GM19238 (cell line): ENCODE measurements around the gene TOP1.
A peak's percentile ranks its signal among the peaks of the same experiment; 100 is the strongest.

ENCODE experiments used
- DNase-seq: peaks from one replicate; pipeline ENCODE4 v3.0.0; 2011; ENCODE audit warnings: low spot score; ENCODE audit not compliant: insufficient read length

The TOP1 gene

GRCh38 chr20:41028359-41029149, at the start of gene TOP1:
TSS of gene TOP1 (plus strand) at chr20:41028822. CDS start at chr20:41029068, 246 bp downstream.
- peak; percentile 98 for DNase-seq

GRCh38 chr20:40979247-40979646, 49.4 kb upstream of the TOP1 start:
- no peak for DNase-seq

GRCh38 chr20:40980106-40980827, 48.4 kb upstream of the TOP1 start:
- no peak for DNase-seq

- DNase-seq = no peak
Measured at GRCh38 chr20:40980828-40981310, 47.8 kb upstream of the TOP1 start.

- no peak for DNase-seq
Measured at GRCh38 chr20:40982415-40983145, 46.0 kb upstream of the TOP1 start.

DNA sequence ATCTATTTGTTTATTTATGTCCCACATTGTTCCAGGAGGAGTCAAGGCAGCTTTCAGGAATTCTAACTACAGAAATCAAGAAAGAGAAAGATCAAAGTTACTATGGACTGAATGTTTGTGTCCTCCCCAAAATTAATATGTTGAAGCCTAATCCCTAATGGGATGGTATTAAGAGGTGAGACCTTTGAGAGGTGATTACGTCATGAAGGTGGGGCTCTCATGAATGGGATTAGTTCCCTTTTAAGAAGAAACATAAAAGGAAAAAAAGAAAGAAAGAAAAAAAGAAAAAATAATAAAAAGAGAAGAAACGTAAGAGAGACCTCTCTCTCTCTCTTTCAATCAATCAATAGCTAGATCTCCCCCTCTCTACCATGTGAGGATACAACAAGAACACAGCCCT, 44.7 kb upstream of the TOP1 start:
- DNase-seq = no peak

- no peak for DNase-seq
Measured at GRCh38 chr20:40984496-40984895, 44.1 kb upstream of the TOP1 start.

- DNase-seq = no peak
Measured at GRCh38 chr20:40986774-40987173, 41.8 kb upstream of the TOP1 start.

- peak; percentile 59 for DNase-seq
Measured at GRCh38 chr20:40990542-40991120, 38.0 kb upstream of the TOP1 start.

DNA sequence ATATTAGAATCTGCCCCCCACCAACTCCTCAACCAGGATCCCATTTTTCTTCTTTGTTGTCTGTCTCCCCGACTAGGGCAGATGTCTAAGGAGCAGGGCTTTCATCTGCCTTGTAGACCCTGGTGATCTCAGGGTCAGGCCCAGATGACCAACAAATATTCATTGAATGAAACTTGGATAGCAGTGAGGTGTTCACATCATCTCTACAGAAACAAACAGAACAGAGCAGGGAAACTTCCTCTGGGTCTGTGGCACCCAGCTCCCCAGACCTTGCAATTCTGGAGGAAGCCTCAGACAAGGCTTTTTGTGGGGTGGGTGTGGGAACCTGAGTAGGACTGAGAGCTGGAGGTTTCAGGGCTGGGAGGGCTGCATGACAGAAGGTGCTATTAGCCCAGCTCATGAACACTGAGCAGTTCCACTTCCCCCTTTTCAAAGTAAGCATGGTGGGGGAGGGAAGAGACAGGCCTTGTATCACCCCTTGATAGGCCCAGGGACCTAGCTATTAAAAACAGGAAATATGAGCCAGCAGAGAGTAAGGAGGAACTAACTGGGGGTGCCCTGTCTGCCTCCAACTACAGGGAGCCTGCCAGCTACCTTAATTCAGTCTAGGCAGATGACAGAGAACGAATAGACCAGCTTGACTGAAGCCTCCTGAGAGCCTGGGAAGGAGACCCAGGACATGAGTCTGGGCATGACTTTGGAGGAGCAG, 37.3 kb upstream of the TOP1 start:
- DNase-seq = peak; percentile 78

DNA sequence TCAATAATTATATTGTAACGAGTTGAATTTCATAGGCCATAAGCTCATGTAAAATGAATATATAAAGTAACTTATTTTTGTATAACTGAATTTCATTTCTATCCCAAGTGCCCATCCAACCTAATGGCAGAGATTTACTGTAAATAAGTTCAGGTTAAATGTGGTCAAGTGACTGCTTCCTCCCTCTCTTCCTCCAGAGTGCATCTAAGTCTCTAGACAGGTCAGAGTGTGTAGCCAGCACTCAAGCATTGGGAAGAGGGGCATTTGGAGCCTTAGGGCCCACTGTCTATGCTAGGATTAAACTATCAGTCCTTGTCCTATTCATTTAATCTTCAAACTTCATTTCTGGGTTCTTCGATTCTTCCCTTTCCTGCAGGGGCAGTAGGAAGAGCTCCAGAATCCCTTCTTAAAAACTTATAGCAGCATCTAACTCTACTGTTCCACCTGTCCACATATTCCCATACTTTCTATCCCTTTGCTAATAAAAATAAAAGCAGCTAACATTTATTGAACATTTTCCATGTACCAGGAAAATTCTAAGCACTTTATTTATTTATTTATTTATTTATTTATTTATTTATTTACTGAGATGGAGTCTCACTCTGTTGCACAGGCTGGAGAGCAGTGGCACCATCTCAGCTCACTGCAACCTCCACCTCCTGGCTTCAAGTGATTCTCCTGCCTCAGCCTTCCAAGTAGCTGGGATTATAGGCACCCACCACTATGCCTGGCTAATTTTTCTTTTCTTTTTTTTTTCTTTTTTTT, 36.1 kb upstream of the TOP1 start:
- DNase-seq = no peak

GRCh38 chr20:40993794-40994540, 34.7 kb upstream of the TOP1 start:
- no peak for DNase-seq

- no peak for DNase-seq
Measured at GRCh38 chr20:40996326-40996725, 32.3 kb upstream of the TOP1 start.

GRCh38 chr20:40997116-40997515, 31.5 kb upstream of the TOP1 start:
- DNase-seq = no peak

DNA sequence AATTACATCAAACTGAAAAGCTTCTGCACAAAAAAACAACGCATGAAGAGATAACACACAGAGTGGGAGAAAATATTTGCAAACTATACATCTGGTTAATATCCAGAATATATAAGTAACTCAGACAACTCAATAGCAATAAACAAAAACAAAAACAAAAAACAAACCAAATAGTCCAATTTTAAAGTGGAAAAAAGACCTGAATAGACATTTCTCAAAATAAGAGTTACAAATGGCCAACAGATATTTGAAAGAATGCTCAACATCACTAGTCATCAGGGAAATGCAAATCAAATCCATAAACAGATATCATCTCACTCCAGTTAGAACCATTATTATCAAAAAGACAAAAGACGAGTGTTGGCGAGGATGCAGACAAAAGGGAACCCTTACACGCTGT, 28.8 kb upstream of the TOP1 start:
- no peak for DNase-seq

- DNase-seq = no peak
Measured at GRCh38 chr20:41000628-41001027, 28.0 kb upstream of the TOP1 start.

GRCh38 chr20:41001497-41001896, 27.1 kb upstream of the TOP1 start:
- DNase-seq = no peak

DNA sequence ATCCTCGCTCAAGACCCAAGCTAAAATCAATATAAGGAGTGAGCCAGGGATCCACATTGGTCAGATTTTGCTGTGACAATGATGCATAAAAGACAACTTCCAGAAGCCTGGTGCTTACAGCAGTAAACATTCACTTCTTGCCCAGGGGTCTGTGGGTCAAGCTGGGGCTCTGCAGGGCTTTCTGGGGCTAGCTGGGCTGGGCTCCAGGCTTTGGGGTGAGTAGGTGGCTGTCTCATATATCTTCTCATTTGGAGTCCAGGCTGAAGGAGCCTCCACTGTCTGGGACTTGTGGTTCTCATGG, 25.8 kb upstream of the TOP1 start:
- no peak for DNase-seq

DNA sequence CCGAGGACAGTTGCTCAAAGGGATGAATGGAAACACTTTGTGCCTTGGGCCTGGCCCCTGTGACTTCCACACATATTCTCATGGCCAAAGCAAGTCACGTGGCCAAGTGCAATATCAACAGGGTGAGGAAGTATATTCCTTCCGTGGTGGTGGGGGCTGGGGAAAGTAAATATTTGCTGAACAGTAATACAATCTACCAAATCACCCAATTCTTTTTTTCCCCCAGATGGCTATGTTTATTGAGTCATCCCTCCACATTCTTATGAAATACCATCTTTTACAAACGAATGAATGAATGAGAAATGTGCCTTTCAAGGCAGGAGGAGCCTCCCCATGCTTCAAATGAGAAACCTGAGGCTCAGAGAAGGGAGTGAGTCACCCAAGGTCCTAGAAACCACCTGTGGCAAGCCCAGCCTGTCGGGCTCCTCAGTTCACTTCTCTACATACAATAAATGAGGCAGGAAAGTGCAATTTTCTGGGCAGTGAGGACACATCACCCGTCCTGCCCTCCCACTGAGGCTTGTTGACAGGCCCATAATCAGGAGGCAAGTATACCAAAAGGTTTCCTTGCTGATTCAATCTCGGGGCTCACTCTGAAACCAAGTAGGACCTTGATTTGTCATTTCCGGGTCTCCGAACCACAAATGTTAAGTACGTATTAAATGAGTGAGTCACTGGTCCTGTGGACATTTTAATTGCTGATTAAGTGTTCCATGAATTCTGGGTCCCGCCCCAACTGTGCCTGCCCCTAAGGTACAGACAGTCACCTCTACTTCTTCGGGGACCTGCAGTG, 25.3 kb upstream of the TOP1 start:
- DNase-seq = no peak
